M059J (cell line): Measurements from ENCODE around the gene ABCA12. TPM values are rescaled to one million over a fixed set of nuclear protein-coding genes. Genes with fewer than 3 reads are reported as not detected.
A peak's percentile ranks its signal among the peaks of the same experiment; 100 is the strongest.
"Not testable (repeated sequence)": the region's sequence is repeated elsewhere in the genome, so short reads cannot be mapped to it uniquely, and the experiment has no call there.

ENCODE experiments used
- DNase-seq: peaks from one replicate; pipeline ENCODE4 v3.0.0-alpha.2; 2012; ENCODE audit warnings: low read depth
- total RNA-seq: library from RNA; depleted of rRNA; stranded (reverse); fragments of >200 nt; shearing (Covaris generic); gene quantifications from 2 replicates; pipeline ENCODE4 v1.2.3, GENCODE V29; 2014; rRNA removed

ABCA12 gene
- 0.07 TPM in 1 of 2 replicates, not detected in the other for total RNA-seq

GRCh38 chr2:215138479-215138878 lies at the start of gene ABCA12:
ABCA12 (minus strand) TSS chr2:215138626; CDS start chr2:215138208, 418 bp downstream.
- no peak for DNase-seq

- peak; percentile 54 for DNase-seq
These were observed 49.7 kb upstream of the ABCA12 start for GRCh38 chr2:215188078-215188477.

DNA sequence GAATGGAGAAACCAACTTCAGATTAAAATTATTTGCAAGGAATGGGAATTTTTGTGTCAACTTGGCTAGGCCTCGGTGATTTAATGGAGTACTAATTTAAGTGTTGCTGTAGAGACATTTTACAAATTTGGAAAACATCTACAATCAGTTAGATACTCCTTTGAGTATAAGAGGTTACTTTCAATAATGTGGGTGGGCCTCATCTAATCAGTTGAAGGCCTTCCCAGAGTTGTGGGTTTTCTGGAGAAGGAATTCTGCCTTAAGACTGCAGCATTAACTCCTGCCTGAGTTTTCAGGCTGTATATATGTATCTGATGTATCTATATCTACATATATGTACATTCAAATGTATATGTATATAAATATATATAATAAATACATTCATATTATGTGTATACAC lies 47.6 kb upstream of the ABCA12 start:
- DNase-seq, result no peak

GRCh38 chr2:215178121-215178520 lies 39.7 kb upstream of the ABCA12 start:
- DNase-seq, result peak; percentile 15

- no peak for DNase-seq
These were observed 33.4 kb upstream of the ABCA12 start for GRCh38 chr2:215171796-215172195.

DNA sequence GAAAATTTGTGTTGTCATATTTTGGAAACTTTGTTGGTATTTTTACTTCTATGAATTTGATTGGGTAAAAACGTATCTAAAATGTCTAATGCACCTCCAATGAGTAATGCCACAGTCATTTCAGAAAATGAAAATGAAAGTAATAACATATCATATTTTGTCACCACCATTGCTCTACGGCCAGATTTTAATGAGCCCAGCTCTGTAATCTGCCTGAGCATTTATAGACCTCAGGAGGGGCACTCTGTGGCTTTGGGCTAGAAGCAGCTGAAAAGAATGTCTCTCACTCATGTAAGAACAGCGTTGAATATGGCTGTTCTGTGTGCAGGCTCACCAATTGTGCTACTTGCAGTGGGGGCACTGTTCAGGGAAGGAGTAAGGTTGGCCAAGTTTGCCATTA lies 32.7 kb upstream of the ABCA12 start:
- DNase-seq, result peak; percentile 70

DNA sequence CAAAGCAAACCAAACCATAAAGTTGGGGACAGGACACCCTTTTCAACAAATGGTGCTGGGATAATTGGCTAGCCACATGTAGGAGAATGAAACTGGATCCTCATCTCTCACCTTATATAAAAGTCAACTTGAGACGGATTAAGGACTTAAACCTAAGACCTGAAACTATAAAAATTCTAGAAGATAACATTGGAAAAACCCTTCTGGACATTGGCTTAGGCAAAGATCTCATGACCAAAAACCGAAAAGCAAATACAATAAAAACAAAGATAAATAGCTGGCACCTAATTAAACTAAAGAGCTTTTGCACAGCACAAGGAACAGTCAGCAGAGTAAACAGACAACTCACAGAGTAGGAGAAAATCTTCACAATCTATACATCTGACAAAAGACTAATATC lies 28.1 kb upstream of the ABCA12 start:
- DNase-seq, result not testable (repeated sequence)

DNA sequence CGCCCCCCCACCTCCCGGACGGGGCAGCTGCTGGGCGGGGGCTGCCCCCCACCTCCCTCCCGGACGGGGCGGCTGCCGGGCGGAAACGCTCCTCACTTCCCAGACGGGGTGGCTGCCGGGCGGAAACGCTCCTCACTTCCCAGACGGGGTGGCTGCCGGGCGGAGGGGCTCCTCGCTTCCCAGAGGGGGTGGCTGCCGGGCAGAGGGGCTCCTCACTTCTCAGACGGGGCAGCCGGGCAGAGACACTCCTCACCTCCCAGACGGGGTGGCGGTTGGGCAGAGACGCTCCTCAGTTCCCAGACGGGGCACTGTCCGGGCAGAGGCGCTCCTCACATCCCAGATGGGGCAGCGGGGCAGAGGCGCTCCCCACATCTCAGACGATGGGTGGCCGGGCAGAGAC lies 24.9 kb upstream of the ABCA12 start:
- DNase-seq, result not testable (repeated sequence)

DNA sequence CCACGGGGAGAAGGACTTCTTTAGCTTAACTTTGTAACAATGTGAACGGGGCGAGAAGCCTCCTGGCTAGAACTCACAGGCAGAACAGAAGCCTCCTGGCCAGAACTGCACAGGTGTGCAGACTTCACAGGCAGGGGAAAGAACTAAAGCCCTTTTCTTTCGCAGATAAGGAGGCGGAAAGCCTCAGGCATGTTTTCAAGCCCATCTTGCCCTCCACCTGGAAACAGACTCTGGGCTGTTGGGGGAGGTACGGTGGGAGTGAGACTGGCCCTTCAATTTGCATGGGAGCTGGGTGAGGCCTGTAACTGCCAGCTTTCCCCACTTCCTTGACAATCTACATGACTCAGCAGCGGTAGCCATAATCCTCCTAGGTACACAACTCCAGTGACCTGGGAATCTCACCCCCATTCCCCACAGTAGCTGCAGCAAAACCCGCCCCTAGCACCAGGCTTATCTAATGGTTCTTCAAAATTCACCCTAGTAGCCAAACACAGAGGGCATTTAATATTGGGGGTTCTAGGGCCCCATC lies 22.9 kb upstream of the ABCA12 start:
- peak; percentile 11 for DNase-seq

- no peak for DNase-seq
These were observed 21.7 kb upstream of the ABCA12 start for GRCh38 chr2:215160081-215160480.

DNA sequence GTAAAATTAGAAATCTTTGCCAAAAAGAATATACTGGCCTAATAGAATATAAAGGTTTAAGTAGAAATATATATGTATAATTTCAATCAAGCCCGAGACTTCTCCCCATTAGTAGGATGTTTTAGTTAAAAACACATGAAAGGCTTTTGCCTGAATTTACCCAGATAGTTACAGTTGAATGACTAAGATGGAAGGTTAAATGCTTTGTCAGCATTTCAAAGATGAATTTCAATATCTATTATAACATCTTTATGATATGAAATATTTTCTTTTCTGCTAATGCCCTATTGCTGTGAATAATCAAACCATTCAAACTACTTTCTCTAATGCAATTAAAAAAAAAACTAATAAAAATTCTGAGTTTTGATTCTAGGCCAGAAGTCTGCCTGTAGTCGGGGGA lies 18.0 kb upstream of the ABCA12 start:
- DNase-seq, result no peak

- no peak for DNase-seq
These were observed 11.5 kb upstream of the ABCA12 start for GRCh38 chr2:215149894-215150293.

GRCh38 chr2:215149486-215149885 lies 11.1 kb upstream of the ABCA12 start:
- DNase-seq, result no peak

- no peak for DNase-seq
These were observed 10.6 kb upstream of the ABCA12 start for GRCh38 chr2:215149060-215149459.

DNA sequence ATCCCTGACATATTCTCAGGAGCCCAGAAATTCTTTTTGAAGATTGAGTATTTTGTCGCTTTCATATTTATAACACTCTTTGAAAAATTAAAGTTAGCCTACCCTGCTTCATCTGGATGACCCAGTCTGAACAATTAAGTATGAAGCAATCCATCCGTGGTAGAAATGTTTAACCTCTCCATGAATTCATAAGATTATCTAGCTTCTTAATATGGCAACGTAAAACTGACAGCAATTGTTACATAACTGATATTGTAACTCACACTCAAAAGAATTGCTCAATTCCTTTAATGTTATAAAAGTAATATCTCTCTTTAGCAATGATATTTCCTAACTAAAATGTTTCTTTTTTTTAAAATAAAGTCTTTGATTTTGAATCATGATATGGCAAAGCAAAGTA lies 7.2 kb upstream of the ABCA12 start:
- DNase-seq, result no peak

- DNase-seq, result no peak
These were observed 5.9 kb upstream of the ABCA12 start for GRCh38 chr2:215144106-215144875.

- no peak for DNase-seq
These were observed 5.0 kb upstream of the ABCA12 start for GRCh38 chr2:215143458-215143857.

DNA sequence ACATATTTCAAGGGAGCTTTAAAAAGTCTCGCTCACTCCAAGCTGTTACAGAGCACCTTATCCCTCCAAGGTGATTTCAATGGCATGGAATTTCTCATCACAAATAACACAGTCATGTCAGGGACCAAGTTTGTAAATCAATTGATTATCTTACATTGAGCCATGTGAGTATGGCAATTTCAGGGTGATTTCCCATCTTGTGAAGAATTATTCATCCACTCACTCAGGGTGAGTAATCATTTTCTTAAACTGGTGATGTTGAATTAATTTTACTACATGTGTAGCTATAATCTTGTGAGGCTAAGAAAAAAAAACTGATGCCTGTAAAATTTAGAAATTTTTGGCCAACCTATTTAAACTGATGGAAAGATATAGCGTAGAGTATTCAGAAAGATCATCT lies 3.3 kb upstream of the ABCA12 start:
- no peak for DNase-seq

DNA sequence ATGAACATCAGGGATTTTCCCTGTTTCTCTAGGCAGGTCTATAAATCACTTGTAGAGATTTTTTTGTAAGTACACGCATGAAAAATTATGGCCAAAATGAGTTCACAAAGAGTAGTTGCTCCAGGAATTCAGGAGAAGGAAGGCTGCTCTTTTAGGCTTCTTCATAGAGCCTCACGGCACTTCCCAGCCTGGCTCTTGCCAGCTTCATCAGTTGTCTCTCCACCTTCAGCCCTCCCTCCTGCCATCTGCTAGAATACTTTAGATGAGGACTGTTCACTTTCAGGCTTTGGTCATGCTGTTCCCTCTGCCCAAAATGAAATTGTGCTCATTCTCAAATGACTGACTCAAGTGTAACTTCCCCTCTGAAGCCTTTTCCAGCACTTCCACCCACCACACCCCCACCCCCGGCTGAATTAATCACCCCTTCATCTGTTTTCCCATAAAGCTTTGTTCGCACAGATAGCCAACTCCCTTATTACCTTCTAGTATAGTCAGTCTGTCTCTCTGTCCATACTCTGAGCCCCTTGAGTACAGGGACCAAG lies 1.8 kb upstream of the ABCA12 start:
- no peak for DNase-seq

DNA sequence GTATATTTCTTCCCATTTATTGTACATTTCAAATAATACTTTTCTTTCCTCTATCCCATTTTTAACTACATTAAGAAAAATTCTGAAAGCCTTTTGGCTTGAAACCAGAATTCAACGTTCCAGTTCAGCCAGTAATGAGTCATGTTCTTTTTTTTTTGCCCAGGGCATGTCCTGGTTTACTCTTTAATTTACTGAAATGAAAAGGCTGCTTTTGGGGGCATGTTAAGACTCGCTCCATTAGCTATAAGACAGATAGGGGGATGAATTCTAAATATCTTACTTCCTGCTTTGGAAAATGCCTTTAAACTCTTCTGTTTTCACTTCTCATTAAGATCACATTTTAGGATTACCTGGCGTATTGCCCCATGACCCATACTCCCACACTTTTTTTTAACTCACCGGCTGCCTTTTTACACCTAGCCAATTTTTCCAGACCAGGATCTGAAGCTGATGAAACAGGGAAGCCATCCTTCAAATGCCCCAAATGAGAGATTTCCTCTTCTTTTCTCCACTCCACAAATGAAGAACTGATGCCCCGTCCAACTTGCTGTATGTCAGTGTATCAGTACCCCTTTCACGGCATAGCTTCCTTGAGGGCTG lies 585 bp downstream of the ABCA12 start:
- peak; percentile 71 for DNase-seq

- DNase-seq, result no peak
These were observed 1.1 kb downstream of the ABCA12 start for GRCh38 chr2:215137329-215137686.

DNA sequence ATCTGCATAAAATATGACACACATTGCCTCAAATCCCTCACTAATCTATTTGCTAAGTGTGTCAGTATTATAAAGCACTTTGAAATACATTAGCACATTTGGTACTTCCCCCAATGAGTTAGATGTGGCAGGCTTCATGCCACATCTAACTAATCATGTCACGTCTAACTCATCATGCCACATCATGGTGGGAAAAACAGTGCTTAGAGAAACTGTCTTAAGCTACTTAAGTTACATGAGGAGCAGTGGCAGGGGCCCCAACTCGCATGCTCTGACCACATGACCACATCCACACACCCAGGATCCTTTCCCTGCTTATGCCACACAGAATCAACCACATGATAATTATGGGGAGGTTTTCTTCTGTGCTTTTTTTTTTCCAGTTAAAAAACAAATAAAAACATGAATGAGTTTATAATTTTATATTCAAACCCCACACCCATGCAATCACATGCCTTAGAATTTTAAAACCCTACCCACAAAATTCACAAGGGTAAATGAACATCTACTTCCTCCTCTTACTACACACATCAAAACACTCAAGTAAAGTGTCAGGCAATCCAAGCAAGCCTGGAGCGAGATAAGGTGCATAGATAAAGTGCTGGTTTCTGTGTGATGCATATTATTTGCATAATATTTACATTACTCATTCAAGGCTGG lies 1.6 kb downstream of the ABCA12 start:
- peak; percentile 64 for DNase-seq
